NK-92 (cell line): ENCODE data around the gene GALT.

Experiments used
- DNase-seq: peaks from one replicate; lab custom pipeline; 2025; ENCODE audit not compliant: unreplicated experiment; lab: John Stamatoyannopoulos, UW

GALT gene

GRCh38 chr9:34675869-34676268, 29.4 kb downstream of the GALT start:
- no peak for DNase-seq

- DNase-seq, result no peak
These were observed 37.7 kb downstream of the GALT start for GRCh38 chr9:34684145-34684544.

GRCh38 chr9:34684816-34685215, 38.3 kb downstream of the GALT start:
- DNase-seq, result no peak

GRCh38 chr9:34685591-34685990, 39.1 kb downstream of the GALT start:
- DNase-seq, result no peak

- DNase-seq, result no peak
These were observed 39.8 kb downstream of the GALT start for GRCh38 chr9:34686231-34686630.

GRCh38 chr9:34686732-34687131, 40.3 kb downstream of the GALT start:
- DNase-seq, result no peak

GRCh38 chr9:34687276-34688030, 41.0 kb downstream of the GALT start:
- no peak for DNase-seq

- DNase-seq, result no peak
These were observed 42.0 kb downstream of the GALT start for GRCh38 chr9:34688329-34689115.

GRCh38 chr9:34689116-34689470, 42.6 kb downstream of the GALT start:
- no peak for DNase-seq

GRCh38 chr9:34689512-34689911, 43.0 kb downstream of the GALT start:
- DNase-seq, result no peak

GRCh38 chr9:34690983-34691935, 44.8 kb downstream of the GALT start, which contains the start of gene CCL19:
Gene CCL19, minus strand, starts transcription at chr9:34691276. Its CDS starts 137 bp downstream, at chr9:34691139.
- DNase-seq, result no peak

GRCh38 chr9:34691936-34692315, 45.5 kb downstream of the GALT start:
- DNase-seq, result no peak

- DNase-seq, result no peak
These were observed 47.1 kb downstream of the GALT start for GRCh38 chr9:34693560-34693959.

GRCh38 chr9:34694811-34695210, 48.3 kb downstream of the GALT start:
- no peak for DNase-seq
